Measurements from ENCODE around the gene IRF1. TPM values are rescaled to one million over a fixed set of nuclear protein-coding genes. Genes with fewer than 3 reads are reported as not detected.

The IRF1 gene
- total RNA-seq, 1 donor from 2014 or later, result 50.1 TPM

DNA sequence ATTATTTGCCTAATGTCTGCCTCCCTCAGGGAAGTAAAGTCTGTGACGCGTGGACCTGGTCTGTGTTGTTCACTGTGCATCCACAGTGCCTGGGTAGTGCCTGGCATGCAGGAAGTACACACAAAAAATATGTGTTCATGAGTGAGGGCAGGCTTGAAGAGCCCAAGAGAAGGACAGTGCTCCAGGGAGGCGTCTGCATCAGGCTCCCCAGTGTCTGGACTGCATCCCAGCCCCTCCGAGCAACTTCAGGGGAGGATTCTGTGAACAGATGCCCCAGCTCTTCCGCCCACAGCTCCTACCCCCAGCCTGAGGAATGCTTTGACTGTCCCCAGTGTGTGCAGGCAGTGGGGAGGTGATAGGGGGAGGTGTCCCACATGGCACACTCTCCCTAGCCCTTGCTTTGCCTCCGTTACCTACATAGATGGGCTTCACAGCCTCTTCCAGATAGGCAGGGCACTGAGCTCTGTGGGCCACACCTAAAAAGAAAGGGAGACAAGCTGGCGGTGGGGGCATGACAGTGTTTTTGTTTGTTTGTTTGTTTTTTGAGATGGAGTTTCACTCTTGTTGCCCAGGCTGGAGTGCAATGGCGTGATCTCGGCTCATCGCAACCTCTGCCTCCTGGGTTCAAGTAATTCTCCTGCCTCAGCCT is 25.4 kb downstream of the IRF1 start:
- Mint-ChIP-seq H3K4me3 (peak overlapping the region; percentile 46), H3K36me3 (peaks cover 3% of the 10 kb centered on the region), H3K27ac (peak overlapping the region; percentile 87), H3K4me1 (ENCODE audit: unreplicated experiment) (peaks cover 45% of the 10 kb centered on the region), H3K9me3 (no peaks in the 10 kb centered on the region), H3K27me3 (no peaks in the 10 kb centered on the region)
- TF ChIP-seq, protein P1, sequence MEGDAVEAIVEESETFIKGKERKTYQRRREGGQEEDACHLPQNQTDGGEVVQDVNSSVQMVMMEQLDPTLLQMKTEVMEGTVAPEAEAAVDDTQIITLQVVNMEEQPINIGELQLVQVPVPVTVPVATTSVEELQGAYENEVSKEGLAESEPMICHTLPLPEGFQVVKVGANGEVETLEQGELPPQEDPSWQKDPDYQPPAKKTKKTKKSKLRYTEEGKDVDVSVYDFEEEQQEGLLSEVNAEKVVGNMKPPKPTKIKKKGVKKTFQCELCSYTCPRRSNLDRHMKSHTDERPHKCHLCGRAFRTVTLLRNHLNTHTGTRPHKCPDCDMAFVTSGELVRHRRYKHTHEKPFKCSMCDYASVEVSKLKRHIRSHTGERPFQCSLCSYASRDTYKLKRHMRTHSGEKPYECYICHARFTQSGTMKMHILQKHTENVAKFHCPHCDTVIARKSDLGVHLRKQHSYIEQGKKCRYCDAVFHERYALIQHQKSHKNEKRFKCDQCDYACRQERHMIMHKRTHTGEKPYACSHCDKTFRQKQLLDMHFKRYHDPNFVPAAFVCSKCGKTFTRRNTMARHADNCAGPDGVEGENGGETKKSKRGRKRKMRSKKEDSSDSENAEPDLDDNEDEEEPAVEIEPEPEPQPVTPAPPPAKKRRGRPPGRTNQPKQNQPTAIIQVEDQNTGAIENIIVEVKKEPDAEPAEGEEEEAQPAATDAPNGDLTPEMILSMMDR (conservative IDR thresholded peaks at IDR 0.05), result no peak
- no peak for DNase-seq (ENCODE audit: extremely low spot score, unreplicated experiment)

DNA sequence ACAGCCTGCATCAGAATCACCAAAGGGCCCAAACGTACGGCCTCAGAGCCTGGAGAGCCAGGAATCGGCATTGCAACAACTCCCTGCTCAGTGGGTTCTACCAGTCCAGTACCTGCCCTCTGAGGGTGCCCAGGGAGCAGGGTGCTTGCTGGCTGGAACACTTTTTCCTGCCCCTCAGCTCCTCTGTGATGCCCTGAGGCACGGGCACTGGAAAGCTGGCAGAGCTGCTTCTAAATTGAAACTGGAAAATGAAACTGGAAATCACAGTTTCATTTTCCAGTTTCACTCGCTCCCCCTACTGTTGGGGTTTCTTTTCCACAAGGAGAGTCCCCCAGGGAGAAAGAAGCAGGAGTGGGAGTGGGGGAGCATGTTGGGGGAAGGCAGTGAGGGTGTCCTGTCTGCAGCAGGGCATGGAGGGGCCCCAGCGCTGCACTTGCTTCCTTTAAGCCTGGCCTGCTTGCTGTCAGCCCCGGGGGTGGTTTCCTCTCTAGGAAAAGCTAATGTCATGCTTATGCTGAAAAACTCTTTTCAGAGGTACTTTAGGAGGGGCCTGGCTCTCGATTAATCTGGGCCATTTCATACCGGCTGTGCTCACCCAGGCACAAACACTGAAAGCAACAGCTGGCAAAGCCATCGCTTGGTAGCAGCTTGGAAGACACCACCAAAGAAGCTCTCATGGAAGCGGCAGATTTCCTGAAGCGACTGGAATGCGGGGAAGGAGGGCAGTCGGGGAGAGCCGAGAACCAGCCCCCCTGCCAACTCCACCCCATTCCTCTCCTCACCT is 26.2 kb downstream of the IRF1 start:
- Mint-ChIP-seq H3K27me3 (no peaks in the 10 kb centered on the region), H3K4me1 (ENCODE audit: unreplicated experiment) (peaks cover 38% of the 10 kb centered on the region), H3K4me3 (no peak overlapping the region), H3K27ac (peak overlapping the region; percentile 87), H3K36me3 (peaks cover 3% of the 10 kb centered on the region), H3K9me3 (no peaks in the 10 kb centered on the region)
- TF ChIP-seq, protein P1 (conservative IDR thresholded peaks at IDR 0.05), result no peak
- no peak for DNase-seq (ENCODE audit: extremely low spot score, unreplicated experiment)

GRCh38 chr5:132463811-132464155 is 26.8 kb downstream of the IRF1 start:
- no peak overlapping the region for H3K4me3 Mint-ChIP-seq
- TF ChIP-seq, protein P1 (conservative IDR thresholded peaks at IDR 0.05), result no peak
- peaks cover 38% of the 10 kb centered on the region for H3K4me1 Mint-ChIP-seq (ENCODE audit: unreplicated experiment)
- no peaks in the 10 kb centered on the region for H3K27me3 Mint-ChIP-seq
- no peaks in the 10 kb centered on the region for H3K9me3 Mint-ChIP-seq
- H3K27ac Mint-ChIP-seq, result peak overlapping the region; percentile 69
- no peak for DNase-seq (ENCODE audit: extremely low spot score, unreplicated experiment)
- peaks cover 3% of the 10 kb centered on the region for H3K36me3 Mint-ChIP-seq

DNA sequence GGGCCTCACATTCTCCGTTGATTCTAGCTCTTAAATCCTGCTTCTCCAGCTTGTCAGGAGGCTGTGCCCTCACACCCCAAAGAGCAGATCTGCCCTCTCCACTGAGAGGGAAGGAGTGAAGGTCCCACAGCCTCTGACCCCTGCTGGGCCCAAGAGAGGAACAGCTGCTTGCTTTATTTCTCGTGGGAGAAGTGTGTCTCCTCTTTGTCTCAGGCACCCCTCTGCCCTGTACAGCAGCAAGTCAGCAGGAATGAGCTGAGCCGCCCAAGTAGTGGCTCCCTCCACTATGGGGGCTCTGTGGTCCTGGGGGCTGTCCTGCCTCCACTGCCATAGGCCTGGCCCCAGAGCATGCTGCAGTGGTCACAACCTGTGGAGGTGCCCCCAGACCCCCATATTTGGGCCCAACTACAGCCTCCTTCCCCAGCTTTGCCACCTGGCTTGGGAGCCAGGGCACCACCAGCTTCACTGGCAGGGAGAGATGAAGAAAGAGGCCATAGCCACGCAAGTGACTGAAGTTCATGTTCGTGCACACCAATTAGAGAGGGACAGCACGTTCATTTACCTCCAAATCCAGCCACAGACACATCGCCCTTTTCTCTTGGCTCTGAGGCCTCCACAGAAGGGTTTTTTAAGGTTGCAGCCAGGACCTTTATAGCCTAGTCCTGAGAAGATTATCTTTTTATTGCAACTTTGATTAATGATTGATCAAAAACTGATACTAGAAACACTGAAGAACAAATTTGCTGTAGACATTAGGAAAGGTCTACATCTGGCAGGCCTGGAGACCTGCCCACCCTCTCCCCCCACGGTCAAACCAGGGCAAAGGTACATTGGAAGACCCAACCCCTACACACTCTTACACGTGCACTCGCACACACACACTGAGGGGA is 27.5 kb downstream of the IRF1 start:
- TF ChIP-seq, protein P1 (conservative IDR thresholded peaks at IDR 0.05), result no peak
- Mint-ChIP-seq H3K27ac (peak overlapping the region; percentile 69), H3K36me3 (peaks cover 3% of the 10 kb centered on the region), H3K9me3 (no peaks in the 10 kb centered on the region), H3K27me3 (no peaks in the 10 kb centered on the region), H3K4me3 (peak overlapping the region; percentile 21), H3K4me1 (ENCODE audit: unreplicated experiment) (peaks cover 38% of the 10 kb centered on the region)
- DNase-seq (ENCODE audit: extremely low spot score, unreplicated experiment), result no peak

DNA sequence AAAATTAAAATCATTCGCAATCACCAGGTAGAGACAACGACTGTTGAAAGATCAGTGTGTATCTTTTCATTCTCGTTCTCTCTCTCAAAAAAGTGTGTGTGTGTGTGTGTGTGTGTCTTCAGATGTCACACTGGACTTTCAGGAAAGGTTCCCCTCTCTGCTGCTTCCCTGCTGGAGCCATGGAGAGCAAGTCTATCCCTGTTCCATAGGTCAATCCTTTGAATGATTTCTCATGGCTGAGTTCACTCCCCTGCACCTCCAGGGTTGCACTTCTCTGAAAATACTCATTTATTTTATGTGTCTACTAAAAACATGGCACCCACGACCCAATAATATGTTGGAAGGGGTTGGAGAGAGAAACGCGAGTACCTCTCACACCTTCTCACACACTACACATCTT is 28.2 kb downstream of the IRF1 start:
- Mint-ChIP-seq H3K4me1 (ENCODE audit: unreplicated experiment) (peaks cover 36% of the 10 kb centered on the region), H3K27ac (peak overlapping the region; percentile 62), H3K9me3 (no peaks in the 10 kb centered on the region), H3K27me3 (no peaks in the 10 kb centered on the region), H3K4me3 (no peak overlapping the region), H3K36me3 (peaks cover 3% of the 10 kb centered on the region)
- DNase-seq (ENCODE audit: extremely low spot score, unreplicated experiment), result no peak
- TF ChIP-seq, protein P1 (conservative IDR thresholded peaks at IDR 0.05), result no peak
